Measurements from ENCODE around the gene MYPOP. TPM values are rescaled to one million over a fixed set of nuclear protein-coding genes. Genes with fewer than 3 reads are reported as not detected.

Gene MYPOP
- 2.1 and 4.6 TPM in 2 replicates for polyA plus RNA-seq

GRCh38 chr19:45901912-45902650, at the start of gene MYPOP:
MYPOP (minus strand) TSS chr19:45902613; CDS start chr19:45901773, 840 bp downstream.

GRCh38 chr19:45913874-45914830, 11.7 kb upstream of the MYPOP start, which contains the start of gene NANOS2:
NANOS2 (minus strand) TSS chr19:45914778; CDS start chr19:45914693, 85 bp downstream.

DNA sequence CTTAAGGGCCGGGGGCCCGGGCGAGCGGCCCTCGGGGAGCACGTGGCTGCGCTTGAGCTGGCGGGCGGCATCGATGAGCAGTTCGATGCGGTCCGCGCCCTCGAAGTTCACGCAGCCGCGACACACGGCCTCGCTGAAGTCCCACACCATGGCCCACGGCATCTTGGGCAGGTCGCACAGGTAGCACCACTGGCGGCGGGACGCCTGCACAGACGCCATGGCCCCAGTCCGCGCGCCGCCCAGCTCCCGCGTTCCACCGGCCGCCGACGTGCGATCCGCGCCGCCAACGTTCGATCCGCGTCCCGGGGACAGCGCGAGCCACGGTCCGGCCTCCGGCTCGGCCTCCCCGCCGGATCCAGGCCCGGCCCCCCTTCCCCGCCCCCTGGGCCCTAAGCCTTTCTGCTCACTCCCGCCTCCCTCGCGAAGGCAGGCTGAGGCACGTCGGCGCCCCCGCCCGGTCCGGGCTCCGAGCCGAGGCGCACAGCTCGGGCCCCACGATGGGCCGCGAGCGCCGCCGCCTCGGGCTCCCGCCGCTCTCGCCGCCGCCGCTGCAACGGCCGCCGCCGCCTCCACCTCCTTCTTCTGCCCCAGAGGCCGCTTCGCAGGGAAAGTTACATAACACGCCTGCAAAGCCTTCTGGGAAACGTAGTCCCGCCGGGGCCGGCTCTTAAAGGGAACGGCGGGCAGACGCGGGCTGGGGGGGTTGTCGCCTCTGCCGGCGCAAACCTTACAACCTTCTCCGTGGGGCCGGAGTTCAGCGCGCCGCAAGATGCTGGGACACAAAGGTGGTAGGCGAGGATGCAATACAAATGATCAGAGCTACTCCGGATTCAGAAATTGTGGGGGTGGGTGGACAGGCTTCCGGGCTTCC, 16.6 kb downstream of the MYPOP start, which contains the start of gene IRF2BP1:
IRF2BP1 (minus strand) TSS at position 586 of the 871 bp plus-strand sequence; CDS start at position 219, 367 bp downstream.

GRCh38 chr19:45863840-45864628, 38.4 kb downstream of the MYPOP start, which contains the start of gene FOXA3:
FOXA3 (plus strand) TSS chr19:45864326; CDS start chr19:45864457, 131 bp downstream.

GRCh38 chr19:45862564-45863334, 39.7 kb downstream of the MYPOP start, which contains the start of gene SYMPK:
SYMPK (minus strand) TSS chr19:45863147; CDS start chr19:45854495, 8,652 bp downstream.

Other genes starting within 250 kb of the MYPOP start
- not detected in 2 replicates for gene GIPR, start 234.4 kb downstream of the MYPOP start, polyA plus RNA-seq
- 825 and 870 TPM in 2 replicates for gene SNRPD2, start 210.7 kb downstream of the MYPOP start, polyA plus RNA-seq
- 0.39 and 1.7 TPM in 2 replicates for gene QPCTL, start 209.9 kb downstream of the MYPOP start, polyA plus RNA-seq
- gene FBXO46, start 171.7 kb downstream of the MYPOP start, polyA plus RNA-seq: 0.42 and 0.56 TPM in 2 replicates
- not detected in 2 replicates for gene MEIOSIN, start 169.2 kb downstream of the MYPOP start, polyA plus RNA-seq
- gene SIX5, start 133.4 kb downstream of the MYPOP start, polyA plus RNA-seq: not detected in 2 replicates
- gene DMPK, start 120.1 kb downstream of the MYPOP start, polyA plus RNA-seq: 0.67 and 1.2 TPM in 2 replicates
- 5.3 and 6.8 TPM in 2 replicates for gene DMWD, start 109.8 kb downstream of the MYPOP start, polyA plus RNA-seq
- not detected in 2 replicates for gene RSPH6A, start 87.3 kb downstream of the MYPOP start, polyA plus RNA-seq
- gene SYMPK, start 39.5 kb downstream of the MYPOP start, polyA plus RNA-seq: 0.63 and 1.2 TPM in 2 replicates
- not detected in 2 replicates for gene FOXA3, start 38.3 kb downstream of the MYPOP start, polyA plus RNA-seq
- 0.77 and 1.9 TPM in 2 replicates for gene IRF2BP1, start 16.5 kb downstream of the MYPOP start, polyA plus RNA-seq
- not detected in 2 replicates for gene NANOS2, start 12.2 kb upstream of the MYPOP start, polyA plus RNA-seq
- gene NOVA2, start 71.3 kb upstream of the MYPOP start, polyA plus RNA-seq: 2.3 and 2.6 TPM in 2 replicates
- gene CCDC61, start 92.9 kb upstream of the MYPOP start, polyA plus RNA-seq: not detected in 2 replicates
- not detected in 2 replicates for gene PGLYRP1, start 120.4 kb upstream of the MYPOP start, polyA plus RNA-seq
- 6.8 and 12.4 TPM in 2 replicates for gene IGFL4, start 138.4 kb upstream of the MYPOP start, polyA plus RNA-seq
- not detected in 2 replicates for gene IGFL3, start 222.1 kb upstream of the MYPOP start, polyA plus RNA-seq
- not detected in 2 replicates for gene IGFL2, start 245.6 kb upstream of the MYPOP start, polyA plus RNA-seq

Data from Purkinje cell (primary cell).